ENCODE measurements around the gene PRR23E. TPM values are rescaled to one million over a fixed set of nuclear protein-coding genes. Genes with fewer than 3 reads are reported as not detected.

PRR23E gene
- total RNA-seq, 1 experiment from 2014 or later = not detected

DNA sequence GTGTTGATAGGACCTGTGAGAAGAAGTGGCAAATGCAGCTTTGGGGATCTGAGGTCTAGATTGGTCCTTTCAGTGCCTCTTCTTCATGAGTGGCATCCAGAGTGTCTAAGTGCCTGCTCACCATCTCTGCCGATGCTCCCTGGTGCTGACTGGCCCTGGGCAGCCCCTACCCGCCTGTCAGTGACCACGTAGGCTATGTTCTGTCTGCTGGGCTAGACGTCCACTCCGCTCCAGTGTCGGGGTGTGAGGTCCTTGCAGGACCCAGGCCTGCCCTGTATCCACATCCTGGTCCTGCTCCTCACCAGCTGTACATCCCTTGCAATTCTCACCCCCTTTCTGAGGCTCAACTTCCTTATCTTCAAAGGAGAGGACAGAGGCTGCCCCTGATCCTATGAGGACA is 48.3 kb upstream of the PRR23E start:
- DNase-seq (ENCODE audit: low read depth, low spot score) = no peak
- intact Hi-C loops (cut with micrococcal nuclease; ENCODE audit: unreplicated experiment) = no loop called here
- CTCF ChIA-PET = interaction anchor here (1.3 kb wide), 1 partner anchor 430 kb away, joined by 4 read pairs; no protein-coding TSS in a partner anchor
- POLR2A ChIA-PET = no interaction called here
- Histone ChIP-seq H3K36me3 (ENCODE audit: control insufficient read depth, insufficient read depth, low read length) (no peaks in the 10 kb centered on the region), H3K27me3 (ENCODE audit: control insufficient read depth, insufficient read depth, low read length) (peaks cover 10% of the 10 kb centered on the region), H3K9me3 (ENCODE audit: control insufficient read depth, insufficient read depth, low read depth, low read length) (no peaks in the 10 kb centered on the region), H3K4me3 (ENCODE audit: low read depth in 2 of 2, low read length in 2 of 2) (no peak overlapping the region), H3K4me1 (ENCODE audit: control insufficient read depth, insufficient read depth, low read length) (no peaks in the 10 kb centered on the region), H3K27ac (ENCODE audit: low read length) (no peak overlapping the region)
- no peak for TF ChIP-seq TCF7L2 (IDR thresholded peaks at IDR 0.05; ENCODE audit: low read depth, low read length)
- no peak for TF ChIP-seq SIN3A (IDR thresholded peaks at IDR 0.05; ENCODE audit: borderline replicate concordance, insufficient read depth, low read depth, low read length)
- no peak for TF ChIP-seq POLR2AphosphoS5 (IDR thresholded peaks at IDR 0.05; ENCODE audit: low read depth, low read length)
- TF ChIP-seq, protein P1, sequence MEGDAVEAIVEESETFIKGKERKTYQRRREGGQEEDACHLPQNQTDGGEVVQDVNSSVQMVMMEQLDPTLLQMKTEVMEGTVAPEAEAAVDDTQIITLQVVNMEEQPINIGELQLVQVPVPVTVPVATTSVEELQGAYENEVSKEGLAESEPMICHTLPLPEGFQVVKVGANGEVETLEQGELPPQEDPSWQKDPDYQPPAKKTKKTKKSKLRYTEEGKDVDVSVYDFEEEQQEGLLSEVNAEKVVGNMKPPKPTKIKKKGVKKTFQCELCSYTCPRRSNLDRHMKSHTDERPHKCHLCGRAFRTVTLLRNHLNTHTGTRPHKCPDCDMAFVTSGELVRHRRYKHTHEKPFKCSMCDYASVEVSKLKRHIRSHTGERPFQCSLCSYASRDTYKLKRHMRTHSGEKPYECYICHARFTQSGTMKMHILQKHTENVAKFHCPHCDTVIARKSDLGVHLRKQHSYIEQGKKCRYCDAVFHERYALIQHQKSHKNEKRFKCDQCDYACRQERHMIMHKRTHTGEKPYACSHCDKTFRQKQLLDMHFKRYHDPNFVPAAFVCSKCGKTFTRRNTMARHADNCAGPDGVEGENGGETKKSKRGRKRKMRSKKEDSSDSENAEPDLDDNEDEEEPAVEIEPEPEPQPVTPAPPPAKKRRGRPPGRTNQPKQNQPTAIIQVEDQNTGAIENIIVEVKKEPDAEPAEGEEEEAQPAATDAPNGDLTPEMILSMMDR (IDR thresholded peaks at IDR 0.05) = no peak
- ATAC-seq = no peak
- no TSS peak for BruUV-seq (replicated peaks)
- in situ Hi-C loops (cut with HindIII; ENCODE audit: low pct_unique_long_range_greater_than_20kb, low sequenced_read_pairs) = no loop called here

DNA sequence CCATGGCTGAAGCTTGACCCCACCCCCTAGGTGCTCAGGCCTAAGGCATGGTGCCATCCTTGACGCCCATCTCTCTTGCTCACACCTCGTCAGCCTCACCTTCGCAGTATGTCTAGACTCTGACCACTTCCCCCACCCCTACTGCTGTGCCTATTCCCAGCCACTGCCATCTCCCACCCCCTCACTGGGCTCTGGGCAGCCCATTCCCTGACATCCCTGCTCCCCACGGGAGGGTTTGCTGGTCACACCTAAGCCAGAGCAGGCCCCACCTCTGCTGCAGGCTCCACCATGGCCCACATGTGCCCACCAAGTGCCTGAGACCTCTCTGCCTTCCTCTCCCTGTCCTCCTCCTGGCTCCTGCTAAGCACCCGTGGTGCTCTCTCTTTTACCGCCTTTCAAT is 47.7 kb upstream of the PRR23E start:
- Histone ChIP-seq H3K9me3 (ENCODE audit: control insufficient read depth, insufficient read depth, low read depth, low read length) (no peaks in the 10 kb centered on the region), H3K4me3 (ENCODE audit: low read depth in 2 of 2, low read length in 2 of 2) (no peak overlapping the region), H3K27ac (ENCODE audit: low read length) (no peak overlapping the region), H3K4me1 (ENCODE audit: control insufficient read depth, insufficient read depth, low read length) (no peaks in the 10 kb centered on the region), H3K27me3 (ENCODE audit: control insufficient read depth, insufficient read depth, low read length) (peaks cover 10% of the 10 kb centered on the region), H3K36me3 (ENCODE audit: control insufficient read depth, insufficient read depth, low read length) (no peaks in the 10 kb centered on the region)
- ChIA-PET POLR2A (no interaction called here), CTCF (interaction anchor here (1.3 kb wide), 1 partner anchor 430 kb away, joined by 4 read pairs; no protein-coding TSS in a partner anchor)
- DNase-seq (ENCODE audit: low read depth, low spot score) (no peak), ATAC-seq (no peak)
- no TSS peak for BruUV-seq (replicated peaks)
- TF ChIP-seq POLR2AphosphoS5 (IDR thresholded peaks at IDR 0.05; ENCODE audit: low read depth, low read length) (no peak), SIN3A (IDR thresholded peaks at IDR 0.05; ENCODE audit: borderline replicate concordance, insufficient read depth, low read depth, low read length) (no peak), TCF7L2 (IDR thresholded peaks at IDR 0.05; ENCODE audit: low read depth, low read length) (no peak)
- TF ChIP-seq, protein P2, sequence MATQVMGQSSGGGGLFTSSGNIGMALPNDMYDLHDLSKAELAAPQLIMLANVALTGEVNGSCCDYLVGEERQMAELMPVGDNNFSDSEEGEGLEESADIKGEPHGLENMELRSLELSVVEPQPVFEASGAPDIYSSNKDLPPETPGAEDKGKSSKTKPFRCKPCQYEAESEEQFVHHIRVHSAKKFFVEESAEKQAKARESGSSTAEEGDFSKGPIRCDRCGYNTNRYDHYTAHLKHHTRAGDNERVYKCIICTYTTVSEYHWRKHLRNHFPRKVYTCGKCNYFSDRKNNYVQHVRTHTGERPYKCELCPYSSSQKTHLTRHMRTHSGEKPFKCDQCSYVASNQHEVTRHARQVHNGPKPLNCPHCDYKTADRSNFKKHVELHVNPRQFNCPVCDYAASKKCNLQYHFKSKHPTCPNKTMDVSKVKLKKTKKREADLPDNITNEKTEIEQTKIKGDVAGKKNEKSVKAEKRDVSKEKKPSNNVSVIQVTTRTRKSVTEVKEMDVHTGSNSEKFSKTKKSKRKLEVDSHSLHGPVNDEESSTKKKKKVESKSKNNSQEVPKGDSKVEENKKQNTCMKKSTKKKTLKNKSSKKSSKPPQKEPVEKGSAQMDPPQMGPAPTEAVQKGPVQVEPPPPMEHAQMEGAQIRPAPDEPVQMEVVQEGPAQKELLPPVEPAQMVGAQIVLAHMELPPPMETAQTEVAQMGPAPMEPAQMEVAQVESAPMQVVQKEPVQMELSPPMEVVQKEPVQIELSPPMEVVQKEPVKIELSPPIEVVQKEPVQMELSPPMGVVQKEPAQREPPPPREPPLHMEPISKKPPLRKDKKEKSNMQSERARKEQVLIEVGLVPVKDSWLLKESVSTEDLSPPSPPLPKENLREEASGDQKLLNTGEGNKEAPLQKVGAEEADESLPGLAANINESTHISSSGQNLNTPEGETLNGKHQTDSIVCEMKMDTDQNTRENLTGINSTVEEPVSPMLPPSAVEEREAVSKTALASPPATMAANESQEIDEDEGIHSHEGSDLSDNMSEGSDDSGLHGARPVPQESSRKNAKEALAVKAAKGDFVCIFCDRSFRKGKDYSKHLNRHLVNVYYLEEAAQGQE (IDR thresholded peaks at IDR 0.05; ENCODE audit: insufficient read depth in 1 of 2, low read depth in 2 of 2, low read length in 1 of 2) = no peak
- TF ChIP-seq, protein P1 (IDR thresholded peaks at IDR 0.05) = no peak
- in situ Hi-C loops (cut with HindIII; ENCODE audit: low pct_unique_long_range_greater_than_20kb, low sequenced_read_pairs) (no loop called here), intact Hi-C loops (cut with micrococcal nuclease; ENCODE audit: unreplicated experiment) (no loop called here)

Data from Panc1 (cell line).